K562 (cell line): ENCODE data around the gene PRMT3. TPM values are rescaled to one million over a fixed set of nuclear protein-coding genes. Genes with fewer than 3 reads are reported as not detected.

ENCODE experiments used
- BCLAF1 ChIP-seq, 2 experiments: fragments of 450-650 bp in 1 of 2; IDR thresholded peaks; 2 replicates each; pipeline ENCODE4 v1.6.1; 2011 to 2017; ENCODE audit warnings: low read depth in 2 of 2, antibody characterized with exemption in 1 of 2, borderline replicate concordance in 1 of 2, low read length in 1 of 2, mild to moderate bottlenecking in 1 of 2, mixed read lengths in 1 of 2; ENCODE audit not compliant: control insufficient read depth in 1 of 2
- CEBPG ChIP-seq, 3 experiments: fragments of 200-800 bp in 1 of 3; sonication (Bioruptor generic) in 1 of 3; sonication (generic) in 1 of 3; formaldehyde crosslinking in 1 of 3; IDR thresholded peaks in 2 of 3; conservative IDR thresholded peaks in 1 of 3; 2 replicates each; pipeline versions ENCODE4 v1.6.1 to v1.8.0; 2016 to 2022; ENCODE audit warnings: missing compliant biosample characterization in 2 of 3, missing genetic modification characterization in 2 of 3, mild to moderate bottlenecking in 1 of 3, missing genetic modification reagents in 1 of 3
- E2F4 ChIP-seq: sonication (generic); formaldehyde crosslinking; IDR thresholded peaks from 2 replicates; pipeline ENCODE4 v1.8.0; 2022; ENCODE audit warnings: mild to moderate bottlenecking, low read depth, missing genetic modification reagents
- ETS1 ChIP-seq: conservative IDR thresholded peaks from 2 replicates; pipeline ENCODE4 v1.6.1; 2011; ENCODE audit warnings: low read depth, mild to moderate bottlenecking, low read length; ENCODE audit not compliant: control insufficient read depth
- GATAD2A ChIP-seq: fragments of 450-650 bp; IDR thresholded peaks from 2 replicates; pipeline ENCODE4 v1.6.1; 2017
- PTTG1 ChIP-seq: fragments of 450-650 bp; IDR thresholded peaks from 2 replicates; pipeline ENCODE4 v1.6.1; 2016; ENCODE audit warnings: low read depth, mild to moderate bottlenecking, missing genetic modification characterization, missing compliant biosample characterization
- REST ChIP-seq, 2 experiments: fragments of 450-650 bp; formaldehyde crosslinking in 1 of 2; IDR thresholded peaks; 2 replicates each; pipeline versions ENCODE4 v1.4.0 to v1.6.1; 2014 to 2020; ENCODE audit warnings: mild to moderate bottlenecking in 2 of 2, borderline replicate concordance in 1 of 2, low read depth in 1 of 2
- TAF7 ChIP-seq: fragments of 450-650 bp; IDR thresholded peaks from 2 replicates; pipeline ENCODE4 v1.6.1; 2016; ENCODE audit warnings: missing genetic modification characterization, missing compliant biosample characterization
- ZNF175 ChIP-seq: fragments of 200-800 bp; sonication (Bioruptor generic); IDR thresholded peaks from 2 replicates; pipeline ENCODE4 v1.6.1; 2016; ENCODE audit warnings: low read depth, mild to moderate bottlenecking, missing genetic modification characterization, missing compliant biosample characterization
- ZNF764 ChIP-seq: fragments of 250-450 bp; sonication (Bioruptor Pico); IDR thresholded peaks from 2 replicates; pipeline ENCODE4 v1.4.0; 2020; ENCODE audit warnings: low read depth, mild to moderate bottlenecking, moderate library complexity
- polyA plus RNA-seq, 8 experiments: library from polyadenylated mRNA; depleted of rRNA in 4 of 8; stranded (reverse) in 5 of 8; unstranded in 3 of 8; fragments of >200 nt; fragmentation: Nextera tagmentation in 2 of 8; fragmentation: Illumina TruSeq in 1 of 8; extraction: Ambion mirVana in 2 of 8; extraction: Trizol in 1 of 8; gene quantifications; 2 replicates each; pipeline versions ENCODE4 v1.2.1 to v1.2.3, GENCODE V29; 2011 to 2014; ENCODE audit warnings: inconsistent platforms in 1 of 8, missing spikeins in 1 of 8
- total RNA-seq, 7 experiments: library from RNA; depleted of rRNA in 6 of 7; stranded (reverse); fragments of >200 nt in 6 of 7; fragmentation: Illumina TruSeq in 2 of 7; extraction: Trizol in 2 of 7; gene quantifications; 2 replicates each; pipeline versions ENCODE4 v1.2.1 to v1.2.3, GENCODE V29; 2011 to 2021; ENCODE audit warnings: low replicate concordance in 1 of 7

PRMT3 gene
- total and polyA plus RNA-seq, 9 of the 15 experiments (the other 6 are each of a cell fraction or from before 2014, with no cell fraction given): 24.0 to 62.1 (median 44.7) TPM

- TF ChIP-seq CEBPG (CRISPR knock-in tag; IDR thresholded peaks at IDR 0.05) (no peak), CEBPG (tag; conservative IDR thresholded peaks at IDR 0.05 in 1 of 2, IDR thresholded peaks at IDR 0.05 in 1 of 2) (no peak), TAF7 (tag) (no peak), REST (IDR thresholded peaks at IDR 0.05; ENCODE audit: borderline replicate concordance) (peak; percentile 30; the same call in 1 of the 2 replicates), REST (CRISPR knock-in tag; IDR thresholded peaks at IDR 0.05; ENCODE audit: low read depth) (no peak), E2F4 (CRISPR knock-in tag) (no peak), ZNF764 (CRISPR knock-in tag) (no peak), BCLAF1 (IDR thresholded peaks at IDR 0.05; ENCODE audit: borderline replicate concordance in 1 of 2, control insufficient read depth in 1 of 2, low read depth in 2 of 2, low read length in 1 of 2) (no peak), PTTG1 (tag) (no peak), ETS1 (no peak), GATAD2A (no peak), ZNF175 (CRISPR knock-in tag) (no peak)
These were observed 32.0 kb upstream of the PRMT3 start (continued) for GRCh38 chr11:20355221-20356219.
